ENCODE measurements around the gene TRIM10.

GRCh38 chr6:30200551-30201281, 39.7 kb upstream of the TRIM10 start:
- TF ChIP-seq GATA3 (IDR thresholded peaks at IDR 0.05; ENCODE audit: low read depth, low read length) (no peak), GATA2 (IDR thresholded peaks at IDR 0.05; ENCODE audit: low read depth, low read length) (no peak)

Data from SH-SY5Y (cell line).